HepG2 (cell line): ENCODE data around the gene DHX34. TPM values are rescaled to one million over a fixed set of nuclear protein-coding genes. Genes with fewer than 3 reads are reported as not detected.

ENCODE experiments used
- AFF4 ChIP-seq: sonication (generic); formaldehyde crosslinking; IDR thresholded peaks from 2 replicates; pipeline ENCODE4 v1.4.0; 2020; ENCODE audit warnings: missing genetic modification reagents
- CEBPG ChIP-seq: IDR thresholded peaks from 2 replicates; pipeline ENCODE4 v1.6.1; 2016
- FOXK1 ChIP-seq: sonication (generic); formaldehyde crosslinking; IDR thresholded peaks from 2 replicates; pipeline ENCODE4 v1.4.0; 2020; ENCODE audit warnings: low read depth, missing genetic modification reagents, borderline replicate concordance
- GLI4 ChIP-seq: sonication (generic); formaldehyde crosslinking; IDR thresholded peaks from 2 replicates; pipeline ENCODE4 v1.5.1; 2020; ENCODE audit warnings: missing genetic modification reagents, mild to moderate bottlenecking, moderate library complexity, borderline replicate concordance
- GPN1 ChIP-seq: sonication (generic); formaldehyde crosslinking; IDR thresholded peaks from 2 replicates; pipeline ENCODE4 v1.5.1; 2020; ENCODE audit warnings: missing genetic modification reagents, borderline replicate concordance
- MXI1 ChIP-seq: IDR thresholded peaks from 3 replicates; pipeline ENCODE4 v1.6.1; 2012; ENCODE audit warnings: low read depth, low read length, inconsistent platforms, borderline replicate concordance
- NFKB2 ChIP-seq: sonication (generic); formaldehyde crosslinking; IDR thresholded peaks from 2 replicates; pipeline ENCODE4 v1.4.0; 2020; ENCODE audit warnings: missing genetic modification reagents, borderline replicate concordance
- PRPF4 ChIP-seq: fragments of 200-400 bp; formaldehyde crosslinking; IDR thresholded peaks from 2 replicates; pipeline ENCODE4 v1.6.1; 2016; ENCODE audit warnings: low read length, low read depth; ENCODE audit not compliant: poor library complexity, severe bottlenecking
- SIN3B ChIP-seq: fragments of 150-350 bp; IDR thresholded peaks from 2 replicates; pipeline ENCODE4 v1.6.1; 2014; ENCODE audit warnings: low read length
- SNRNP70 ChIP-seq: fragments of 200-400 bp; formaldehyde crosslinking; IDR thresholded peaks from 2 replicates; pipeline ENCODE4 v1.6.1; 2017; ENCODE audit warnings: mild to moderate bottlenecking, low read depth, low read length, moderate library complexity
- STAG1 ChIP-seq: sonication (generic); formaldehyde crosslinking; IDR thresholded peaks from 2 replicates; pipeline ENCODE4 v1.4.0; 2020; ENCODE audit warnings: missing genetic modification reagents
- TEAD3 ChIP-seq: optimal IDR thresholded peaks from 2 replicates; pipeline ENCODE3; 2016; ENCODE audit warnings: borderline replicate concordance
- TSC22D2 ChIP-seq: sonication (generic); formaldehyde crosslinking; IDR thresholded peaks from 2 replicates; pipeline ENCODE4 v1.5.1; 2020; ENCODE audit warnings: missing genetic modification reagents, mild to moderate bottlenecking, borderline replicate concordance
- ZBTB7B ChIP-seq: sonication (generic); formaldehyde crosslinking; IDR thresholded peaks from 2 replicates; pipeline ENCODE4 v1.4.0; 2020; ENCODE audit warnings: missing genetic modification reagents
- ZNF124 ChIP-seq: sonication (generic); formaldehyde crosslinking; IDR thresholded peaks from 2 replicates; pipeline ENCODE4 v1.4.0; 2020; ENCODE audit warnings: missing genetic modification reagents
- ZNF225 ChIP-seq: sonication (generic); formaldehyde crosslinking; IDR thresholded peaks from 2 replicates; pipeline ENCODE4 v1.4.0; 2020; ENCODE audit warnings: mild to moderate bottlenecking, missing genetic modification reagents
- ZNF441 ChIP-seq: sonication (generic); formaldehyde crosslinking; IDR thresholded peaks from 2 replicates; pipeline ENCODE4 v1.7.0; 2021; ENCODE audit warnings: missing genetic modification reagents, borderline replicate concordance
- ZNF687 ChIP-seq: sonication (generic); formaldehyde crosslinking; IDR thresholded peaks from 2 replicates; pipeline ENCODE4 v1.5.1; 2020; ENCODE audit warnings: mild to moderate bottlenecking, missing genetic modification reagents, moderate library complexity
- ZNF75D ChIP-seq: sonication (generic); formaldehyde crosslinking; IDR thresholded peaks from 2 replicates; pipeline ENCODE4 v1.8.1; 2023; ENCODE audit warnings: missing genetic modification reagents, mild to moderate bottlenecking, borderline replicate concordance
- polyA plus RNA-seq, 8 experiments: library from polyadenylated mRNA; depleted of rRNA in 3 of 8; stranded (reverse) in 7 of 8; unstranded in 1 of 8; fragments of >200 nt; fragmentation: Illumina TruSeq in 4 of 8; extraction: Trizol in 4 of 8; gene quantifications; 2 replicates each; pipeline versions ENCODE4 v1.2.1 to v1.2.3, GENCODE V29; 2011 to 2016; ENCODE audit warnings: low read depth in 4 of 8, missing spikeins in 1 of 8, mixed read lengths in 1 of 8; ENCODE audit not compliant: insufficient read depth in 1 of 8
- total RNA-seq, 5 experiments: library from RNA; depleted of rRNA; stranded (reverse); fragments of >200 nt; fragmentation: Illumina TruSeq; extraction: Trizol; gene quantifications; 2 replicates each; pipeline ENCODE4 v1.2.3, GENCODE V29; 2016; ENCODE audit warnings: low read depth in 1 of 5

DHX34 gene
- total and polyA plus RNA-seq, 2 of the 13 experiments (the other 11 are each of a cell fraction or from before 2014, with no cell fraction given) = 9.2 to 12.0 TPM

- TF ChIP-seq ZNF687 (CRISPR knock-in tag) = peak; percentile 19
- TF ChIP-seq GPN1 = no peak
- 0 out of 3 replicates have a peak, but pooled peaks have one; percentile 15 for TF ChIP-seq MXI1
- TF ChIP-seq AFF4 = no peak
- TF ChIP-seq ZBTB7B (CRISPR knock-in tag) = no peak
- TF ChIP-seq NFKB2 (CRISPR knock-in tag) = peak; percentile 38; the same call in 1 of the 2 replicates
- no peak for TF ChIP-seq SNRNP70
- TF ChIP-seq PRPF4 = no peak
- TF ChIP-seq SIN3B = no peak
- TF ChIP-seq ZNF225 (CRISPR knock-in tag) = no peak
- TF ChIP-seq CEBPG (CRISPR knock-in tag) = no peak
- peak; percentile 80 for TF ChIP-seq STAG1 (CRISPR knock-in tag)
- no peak for TF ChIP-seq ZNF124 (CRISPR knock-in tag)
- no peak for TF ChIP-seq FOXK1
- no peak for TF ChIP-seq GLI4
- peak; percentile 56 for TF ChIP-seq TEAD3
- no peak for TF ChIP-seq ZNF441 (CRISPR knock-in tag)
- no peak for TF ChIP-seq ZNF75D (CRISPR knock-in tag)
- no peak for TF ChIP-seq TSC22D2 (CRISPR knock-in tag)
These were observed 78.4 kb downstream of the DHX34 start (continued) for GRCh38 chr19:47427241-47428176.
